Tibial nerve (tissue), 4 donors: ENCODE data around the gene TNIP2. TPM values are rescaled to one million over a fixed set of nuclear protein-coding genes. Genes with fewer than 3 reads are reported as not detected.

Source experiments
- DNase-seq, 2 donors: peaks; one replicate each; pipeline ENCODE4 v3.0.0-alpha.2; 2019; ENCODE audit warnings: low spot score in 2 of 2
- H3K27ac ChIP-seq, 4 donors: fragments of 200-600 bp; sonication (generic) in 3 of 4; one replicate each; pipeline ENCODE4 v1.5.1; 2017 to 2019; ENCODE audit warnings: mild to moderate bottlenecking in 1 of 4
- H3K27me3 ChIP-seq, 2 donors: fragments of 200-600 bp; sonication (generic) in 1 of 2; one replicate each; pipeline versions ENCODE4 v1.5.1 to v1.6.0; 2017 to 2019
- H3K36me3 ChIP-seq, 3 donors: fragments of 200-600 bp; sonication (generic); one replicate each; pipeline ENCODE4 v1.5.1; 2018 to 2019
- H3K4me1 ChIP-seq, 4 donors: fragments of 200-600 bp; sonication (generic) in 3 of 4; one replicate each; pipeline ENCODE4 v1.5.1; 2017 to 2019
- H3K4me3 ChIP-seq, 4 donors: fragments of 200-600 bp; sonication (generic) in 3 of 4; one replicate each; pipeline ENCODE4 v1.5.1; 2017 to 2019; ENCODE audit warnings: mild to moderate bottlenecking in 1 of 4, moderate library complexity in 1 of 4
- H3K9me3 ChIP-seq, 4 donors: fragments of 200-600 bp; sonication (generic) in 3 of 4; one replicate each; pipeline ENCODE4 v1.5.1; 2017 to 2019
- CTCF ChIP-seq, 5 experiments: fragments of 200-600 bp in 3 of 5; fragments of 450-650 bp in 2 of 5; sonication (generic) in 3 of 5; IDR thresholded peaks; one replicate each; pipeline ENCODE4 v1.5.1; 2016 to 2019; ENCODE audit warnings: antibody characterized with exemption in 5 of 5, mild to moderate bottlenecking in 3 of 5, moderate library complexity in 2 of 5
- EP300 ChIP-seq, 2 donors: sonication (generic); formaldehyde crosslinking; IDR thresholded peaks; one replicate each; pipeline ENCODE4 v1.6.1; 2017; ENCODE audit warnings: antibody characterized with exemption in 2 of 2, mild to moderate bottlenecking in 1 of 2
- POLR2A ChIP-seq, 2 donors: fragments of 450-650 bp; IDR thresholded peaks; one replicate each; pipeline ENCODE4 v1.6.1; 2017; ENCODE audit warnings: antibody characterized with exemption in 2 of 2, mild to moderate bottlenecking in 2 of 2, moderate library complexity in 2 of 2
- WGBS, 2 donors: methylation state at CpG; one replicate each; pipeline ENCODE4 v1.1.5; 2018; 5-methylcytosine and 5-hydroxymethylcytosine counted together
- total RNA-seq, 4 donors: library from RNA; depleted of rRNA; stranded (reverse); fragments of >200 nt; gene quantifications; one replicate each; pipeline ENCODE4 v1.1.0, GENCODE V29; 2016

Gene TNIP2
- total RNA-seq, 4 donors from 2014 or later = 78.3 to 110 (median 89.3) TPM

GRCh38 chr4:2798399-2799223, 42.5 kb upstream of the TNIP2 start:
- TF ChIP-seq POLR2A (IDR thresholded peaks at IDR 0.05) = no peak
- no peak for TF ChIP-seq CTCF (IDR thresholded peaks at IDR 0.05)
- peak in 1 of 2 donors; percentile 56 for TF ChIP-seq EP300 (IDR thresholded peaks at IDR 0.05)
- peak overlapping the region; percentile 74 to 96 (median 90) for H3K27ac ChIP-seq
- H3K4me1 ChIP-seq = peaks cover 0 to 97% (median 97%) of the 10 kb centered on the region in 4 donors
- H3K9me3 ChIP-seq = no peaks in the 10 kb centered on the region
- peak in 1 of 2 donors; percentile 23 for DNase-seq
- H3K4me3 ChIP-seq = peak overlapping the region in 3 of 4 donors; percentile 2 to 41 (median 15)
- no peaks in the 10 kb centered on the region for H3K27me3 ChIP-seq
- peaks cover 0 to 3% (median 0%) of the 10 kb centered on the region in 3 donors for H3K36me3 ChIP-seq
- 38 to 42% methylated on average over 23 to 26 of the region's 29 CpGs for WGBS, 2 donors

- Histone ChIP-seq H3K27me3 (no peaks in the 10 kb centered on the region), H3K4me3 (peak overlapping the region in 1 of 4 donors; percentile 12), H3K36me3 (no peaks in the 10 kb centered on the region), H3K9me3 (no peaks in the 10 kb centered on the region), H3K4me1 (peaks cover 0 to 94% (median 90%) of the 10 kb centered on the region in 4 donors), H3K27ac (peak overlapping the region; percentile 74 to 96 (median 90))
- peak in 1 of 2 donors; percentile 11 for DNase-seq
- 55 to 62% methylated on average over 16 to 23 of the region's 23 CpGs for WGBS, 2 donors
- TF ChIP-seq CTCF (IDR thresholded peaks at IDR 0.05) (no peak), EP300 (IDR thresholded peaks at IDR 0.05) (no peak), POLR2A (IDR thresholded peaks at IDR 0.05) (no peak)
These were observed 41.6 kb upstream of the TNIP2 start for GRCh38 chr4:2797545-2798305.

DNA sequence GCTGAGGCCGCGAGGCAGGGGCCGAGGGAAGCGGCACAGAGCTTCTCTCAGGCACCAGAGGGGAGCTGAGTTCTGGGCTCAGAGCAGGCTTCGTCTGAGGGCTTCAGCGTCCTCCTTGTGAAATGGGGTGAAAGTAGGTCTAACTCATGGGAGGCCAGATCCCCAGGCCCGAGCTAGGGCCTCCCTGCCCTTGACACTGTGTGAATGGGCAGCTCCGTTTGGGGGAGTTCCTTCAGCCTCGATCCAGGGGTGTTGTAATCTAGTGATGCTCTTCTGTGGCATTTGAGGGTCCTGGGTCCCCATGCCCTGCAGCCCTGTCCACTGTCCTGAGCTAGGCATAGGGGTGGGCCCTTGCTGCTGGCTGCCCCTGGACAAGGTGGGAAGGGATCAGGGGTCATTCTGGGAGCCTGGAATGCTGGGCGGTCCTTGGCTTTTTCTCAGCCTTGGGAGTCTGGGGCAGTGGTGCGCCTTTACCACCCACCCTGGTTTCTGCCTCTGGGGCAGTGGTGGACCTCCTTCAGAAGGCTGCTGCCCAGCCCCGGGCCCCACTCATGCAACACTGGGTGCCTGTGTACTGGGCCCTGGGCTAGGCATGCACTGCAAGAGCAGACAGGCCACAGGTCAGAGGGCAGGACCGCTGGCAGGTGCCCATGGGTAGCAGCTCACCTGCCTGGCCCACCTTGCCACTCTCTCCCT, 40.9 kb upstream of the TNIP2 start:
- H3K36me3 ChIP-seq = no peaks in the 10 kb centered on the region
- TF ChIP-seq POLR2A (IDR thresholded peaks at IDR 0.05) (no peak), CTCF (IDR thresholded peaks at IDR 0.05) (no peak), EP300 (IDR thresholded peaks at IDR 0.05) (no peak)
- peak overlapping the region in 1 of 4 donors; percentile 4 for H3K4me3 ChIP-seq
- no peaks in the 10 kb centered on the region for H3K27me3 ChIP-seq
- no peaks in the 10 kb centered on the region for H3K9me3 ChIP-seq
- peak overlapping the region; percentile 74 to 96 (median 90) for H3K27ac ChIP-seq
- WGBS, 2 donors = 46 to 52% methylated on average over 11 to 13 of the region's 13 CpGs
- DNase-seq = peak in 1 of 2 donors; percentile 11
- peaks cover 0 to 97% (median 89%) of the 10 kb centered on the region in 4 donors for H3K4me1 ChIP-seq

GRCh38 chr4:2795893-2796848, 40.0 kb upstream of the TNIP2 start:
- Histone ChIP-seq H3K27ac (peak overlapping the region; percentile 74 to 96 (median 90)), H3K27me3 (no peaks in the 10 kb centered on the region), H3K4me3 (peak overlapping the region in 1 of 4 donors; percentile 4), H3K4me1 (peaks cover 0 to 97% (median 83%) of the 10 kb centered on the region in 4 donors), H3K9me3 (no peaks in the 10 kb centered on the region), H3K36me3 (no peaks in the 10 kb centered on the region)
- 55 to 58% methylated on average over 21 to 27 of the region's 27 CpGs for WGBS, 2 donors
- peak in 1 of 2 donors; percentile 25 for DNase-seq
- peak in 1 of 2 donors; percentile 83 for TF ChIP-seq EP300 (IDR thresholded peaks at IDR 0.05)
- TF ChIP-seq POLR2A (IDR thresholded peaks at IDR 0.05) = no peak
- TF ChIP-seq CTCF (IDR thresholded peaks at IDR 0.05) = no peak
